ENCODE measurements around the gene IFT122.

DNA sequence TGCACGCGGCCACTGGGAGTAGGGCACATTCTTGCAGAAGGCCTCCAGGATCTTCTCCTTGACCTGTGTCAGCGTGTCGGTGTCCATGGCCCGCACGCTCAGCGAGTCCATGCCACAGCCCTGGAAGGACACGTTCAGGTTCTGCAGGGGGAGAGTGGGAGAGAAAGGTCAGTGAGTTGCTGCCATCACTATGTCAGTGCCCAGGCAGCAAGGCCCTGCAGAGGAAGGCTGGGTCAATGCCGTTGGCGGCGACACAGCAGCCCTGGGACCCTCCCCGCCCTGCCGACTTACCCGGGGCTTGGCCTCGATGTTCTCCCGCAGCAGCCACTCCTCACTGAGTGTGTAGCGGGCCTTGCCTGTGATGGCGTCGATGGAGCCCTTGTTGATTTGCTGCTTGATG lies 122.8 kb downstream of the IFT122 start:
- TF ChIP-seq, protein P1, sequence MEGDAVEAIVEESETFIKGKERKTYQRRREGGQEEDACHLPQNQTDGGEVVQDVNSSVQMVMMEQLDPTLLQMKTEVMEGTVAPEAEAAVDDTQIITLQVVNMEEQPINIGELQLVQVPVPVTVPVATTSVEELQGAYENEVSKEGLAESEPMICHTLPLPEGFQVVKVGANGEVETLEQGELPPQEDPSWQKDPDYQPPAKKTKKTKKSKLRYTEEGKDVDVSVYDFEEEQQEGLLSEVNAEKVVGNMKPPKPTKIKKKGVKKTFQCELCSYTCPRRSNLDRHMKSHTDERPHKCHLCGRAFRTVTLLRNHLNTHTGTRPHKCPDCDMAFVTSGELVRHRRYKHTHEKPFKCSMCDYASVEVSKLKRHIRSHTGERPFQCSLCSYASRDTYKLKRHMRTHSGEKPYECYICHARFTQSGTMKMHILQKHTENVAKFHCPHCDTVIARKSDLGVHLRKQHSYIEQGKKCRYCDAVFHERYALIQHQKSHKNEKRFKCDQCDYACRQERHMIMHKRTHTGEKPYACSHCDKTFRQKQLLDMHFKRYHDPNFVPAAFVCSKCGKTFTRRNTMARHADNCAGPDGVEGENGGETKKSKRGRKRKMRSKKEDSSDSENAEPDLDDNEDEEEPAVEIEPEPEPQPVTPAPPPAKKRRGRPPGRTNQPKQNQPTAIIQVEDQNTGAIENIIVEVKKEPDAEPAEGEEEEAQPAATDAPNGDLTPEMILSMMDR (IDR thresholded peaks at IDR 0.05), result no peak
- no peak for TF ChIP-seq POLR2AphosphoS5 (IDR thresholded peaks at IDR 0.05)
- TF ChIP-seq EP300 (IDR thresholded peaks at IDR 0.05), result no peak
